Ascending aorta (tissue), 2 donors: Measurements from ENCODE around the gene RPL10. TPM values are rescaled to one million over a fixed set of nuclear protein-coding genes. Genes with fewer than 3 reads are reported as not detected.

Experiments
- DNase-seq, 2 donors: peaks; one replicate each; pipeline ENCODE4 v3.0.0-alpha.2; 2019; ENCODE audit warnings: low spot score in 2 of 2
- H3K27ac ChIP-seq, 2 donors: fragments of 200-600 bp; sonication (generic); one replicate each; pipeline ENCODE4 v1.5.1; 2016 to 2017; ENCODE audit warnings: mild to moderate bottlenecking in 1 of 2
- H3K27me3 ChIP-seq: fragments of 200-600 bp; sonication (generic); one replicate; pipeline ENCODE4 v1.5.1; 2017
- H3K36me3 ChIP-seq, 2 donors: fragments of 200-600 bp; sonication (generic); one replicate each; pipeline ENCODE4 v1.5.1; 2016
- H3K4me1 ChIP-seq, 2 donors: fragments of 200-600 bp; sonication (generic); one replicate each; pipeline ENCODE4 v1.5.1; 2016 to 2017; ENCODE audit warnings: mild to moderate bottlenecking in 1 of 2
- H3K4me3 ChIP-seq, 2 donors: fragments of 200-600 bp; sonication (generic); one replicate each; pipeline ENCODE4 v1.5.1; 2016 to 2017; ENCODE audit warnings: mild to moderate bottlenecking in 1 of 2
- H3K9me3 ChIP-seq, 2 donors: fragments of 200-600 bp; sonication (generic); one replicate each; pipeline ENCODE4 v1.5.1; 2016
- CTCF ChIP-seq, 3 experiments: fragments of 200-600 bp in 2 of 3; fragments of 450-650 bp in 1 of 3; sonication (generic) in 2 of 3; IDR thresholded peaks; one replicate each; pipeline ENCODE4 v1.5.1; 2016 to 2019; ENCODE audit warnings: antibody characterized with exemption in 3 of 3, mild to moderate bottlenecking in 1 of 3, moderate library complexity in 1 of 3
- intact Hi-C: fragments of 100-400 bp; cut with DNase I; formaldehyde crosslinking; loops from one replicate; pipeline ENCODE4 v1.15.1; 2023
- total RNA-seq: library from RNA; depleted of rRNA; stranded (reverse); fragments of >200 nt; gene quantifications from one replicate; pipeline ENCODE4 v1.1.0, GENCODE V29; 2016

RPL10 gene
- total RNA-seq, 1 donor from 2014 or later = 4,298 TPM

- H3K27ac ChIP-seq = peak overlapping the region in 1 of 2 donors; percentile 5
- peaks cover 73 to 83% of the 10 kb centered on the region in 2 donors for H3K36me3 ChIP-seq
- TF ChIP-seq CTCF (IDR thresholded peaks at IDR 0.05) = no peak
- H3K27me3 ChIP-seq = no peaks in the 10 kb centered on the region
- no peak for DNase-seq
- H3K9me3 ChIP-seq = no peaks in the 10 kb centered on the region
- no peaks in the 10 kb centered on the region for H3K4me1 ChIP-seq
- intact Hi-C loops = no loop called here
- H3K4me3 ChIP-seq = no peak overlapping the region
These were observed 46.8 kb upstream of the RPL10 start for GRCh38 chrX:154351183-154352011.

- Histone ChIP-seq H3K27me3 (no peaks in the 10 kb centered on the region), H3K4me1 (no peaks in the 10 kb centered on the region), H3K27ac (no peak overlapping the region), H3K9me3 (no peaks in the 10 kb centered on the region), H3K36me3 (peaks cover 78 to 89% of the 10 kb centered on the region in 2 donors), H3K4me3 (no peak overlapping the region)
- intact Hi-C loops = no loop called here
- no peak for DNase-seq
- TF ChIP-seq CTCF (IDR thresholded peaks at IDR 0.05) = no peak
These were observed 46.2 kb upstream of the RPL10 start for GRCh38 chrX:154352012-154352401.

GRCh38 chrX:154352466-154352865, 45.7 kb upstream of the RPL10 start:
- intact Hi-C loops = no loop called here
- Histone ChIP-seq H3K36me3 (peaks cover 82 to 94% of the 10 kb centered on the region in 2 donors), H3K4me3 (no peak overlapping the region), H3K4me1 (no peaks in the 10 kb centered on the region), H3K27me3 (no peaks in the 10 kb centered on the region), H3K27ac (no peak overlapping the region), H3K9me3 (no peaks in the 10 kb centered on the region)
- TF ChIP-seq CTCF (IDR thresholded peaks at IDR 0.05) = no peak
- DNase-seq = no peak

GRCh38 chrX:154353172-154353843, 44.9 kb upstream of the RPL10 start:
- Histone ChIP-seq H3K4me1 (peaks cover 0 to 2% of the 10 kb centered on the region in 2 donors), H3K36me3 (peaks cover 90 to 100% of the 10 kb centered on the region in 2 donors), H3K9me3 (no peaks in the 10 kb centered on the region), H3K27me3 (no peaks in the 10 kb centered on the region), H3K4me3 (no peak overlapping the region), H3K27ac (no peak overlapping the region)
- no peak for TF ChIP-seq CTCF (IDR thresholded peaks at IDR 0.05)
- intact Hi-C loops = no loop called here
- no peak for DNase-seq

GRCh38 chrX:154354013-154354412, 44.2 kb upstream of the RPL10 start:
- DNase-seq = no peak
- peaks cover 91 to 100% of the 10 kb centered on the region in 2 donors for H3K36me3 ChIP-seq

More at GRCh38 chrX:154354013-154354412, 44.2 kb upstream of the RPL10 start:
- H3K4me1 ChIP-seq = peaks cover 0 to 2% of the 10 kb centered on the region in 2 donors
- no peaks in the 10 kb centered on the region for H3K9me3 ChIP-seq
- H3K27ac ChIP-seq = no peak overlapping the region
- H3K27me3 ChIP-seq = no peaks in the 10 kb centered on the region
- TF ChIP-seq CTCF (IDR thresholded peaks at IDR 0.05) = no peak
- H3K4me3 ChIP-seq = no peak overlapping the region
- intact Hi-C loops = no loop called here
